Occipital lobe (tissue), 2 donors: ENCODE measurements around the gene LRRC23. TPM values are rescaled to one million over a fixed set of nuclear protein-coding genes. Genes with fewer than 3 reads are reported as not detected.
A peak's percentile ranks its signal among the peaks of the same experiment; 100 is the strongest.
"Not testable (repeated sequence)": the region's sequence is repeated elsewhere in the genome, so short reads cannot be mapped to it uniquely, and the experiment has no call there.

ENCODE experiments used
- DNase-seq: peaks from one replicate; lab custom pipeline; 2025; lab: John Stamatoyannopoulos, UW
- total RNA-seq: library from RNA; depleted of rRNA; stranded (reverse); fragments of >200 nt; gene quantifications from one replicate; pipeline ENCODE4 v1.2.3, GENCODE V29; 2014

LRRC23 gene, protein sequence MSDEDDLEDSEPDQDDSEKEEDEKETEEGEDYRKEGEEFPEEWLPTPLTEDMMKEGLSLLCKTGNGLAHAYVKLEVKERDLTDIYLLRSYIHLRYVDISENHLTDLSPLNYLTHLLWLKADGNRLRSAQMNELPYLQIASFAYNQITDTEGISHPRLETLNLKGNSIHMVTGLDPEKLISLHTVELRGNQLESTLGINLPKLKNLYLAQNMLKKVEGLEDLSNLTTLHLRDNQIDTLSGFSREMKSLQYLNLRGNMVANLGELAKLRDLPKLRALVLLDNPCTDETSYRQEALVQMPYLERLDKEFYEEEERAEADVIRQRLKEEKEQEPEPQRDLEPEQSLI
- total RNA-seq: 7.6 TPM

DNA sequence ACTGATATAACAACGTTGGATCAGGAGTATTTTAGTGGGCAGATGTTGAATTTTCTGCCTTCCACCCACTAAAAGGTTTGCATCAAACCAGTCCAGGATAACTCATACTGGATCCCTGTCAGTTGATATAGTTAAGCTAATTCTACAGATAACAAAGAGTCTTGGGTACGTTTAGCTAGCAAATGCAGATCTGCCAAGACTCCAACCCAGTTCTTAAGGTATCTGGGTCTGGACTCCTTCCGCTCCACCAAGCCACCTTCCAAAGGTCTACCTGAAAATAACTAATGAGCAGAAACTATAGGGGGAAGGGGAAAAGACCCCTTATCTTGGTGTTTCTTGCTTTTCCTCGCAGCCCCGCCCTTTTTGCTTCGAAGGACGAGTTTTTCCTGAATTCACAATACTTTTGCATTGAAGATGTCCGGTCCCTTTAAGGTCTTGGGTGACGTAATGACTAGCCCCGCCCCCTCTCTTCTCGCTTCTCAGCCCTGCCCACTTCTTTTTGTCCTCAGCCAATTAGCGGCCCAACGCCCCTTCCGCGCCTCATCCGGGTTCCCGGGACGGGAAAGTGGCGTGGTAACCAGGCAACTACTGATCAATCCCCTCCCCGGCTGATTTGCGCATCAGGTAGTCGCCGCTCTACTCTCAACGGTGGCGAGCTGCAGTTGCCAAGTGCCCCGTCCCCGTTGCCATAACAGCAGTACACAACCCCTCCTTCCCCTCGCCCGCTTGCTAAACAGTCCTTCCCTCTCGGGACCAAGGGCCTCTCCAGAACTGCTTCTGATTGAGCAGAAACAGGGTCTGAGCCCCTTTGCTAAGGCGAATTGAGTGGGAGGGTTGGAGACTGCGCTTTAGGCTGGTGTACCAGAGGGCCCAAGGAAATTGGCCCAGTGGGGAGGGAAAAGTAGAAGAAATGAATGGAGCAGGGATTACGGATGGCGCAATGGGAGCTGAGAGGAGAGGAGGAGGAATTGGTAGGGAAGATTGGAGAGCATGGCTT is at the start of gene LRRC23:
Gene LRRC23 (plus strand): TSS at position 543 of the 997 bp plus-strand sequence. CDS start 812 bp downstream, outside the sequence.
- peak; percentile 97 for DNase-seq

DNA sequence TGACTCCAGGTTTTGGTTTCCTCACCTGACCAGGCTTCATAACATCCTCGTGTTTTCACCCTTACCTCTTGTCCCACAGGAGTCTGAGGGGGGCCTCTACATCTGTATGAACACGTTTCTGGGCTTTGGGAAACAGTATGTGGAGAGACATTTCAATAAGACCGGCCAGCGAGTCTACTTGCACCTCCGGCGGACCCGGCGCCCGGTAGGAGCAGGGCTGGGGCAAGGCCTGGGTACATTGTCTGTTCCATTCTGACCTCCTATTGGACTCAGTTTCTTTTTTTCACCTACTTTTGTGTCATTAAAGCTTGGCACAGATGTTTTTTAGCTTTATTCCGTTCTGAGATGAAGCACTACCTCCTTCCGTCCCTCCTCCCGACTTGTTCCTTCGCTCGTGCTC is 49.3 kb upstream of the LRRC23 start:
- DNase-seq: no peak

DNA sequence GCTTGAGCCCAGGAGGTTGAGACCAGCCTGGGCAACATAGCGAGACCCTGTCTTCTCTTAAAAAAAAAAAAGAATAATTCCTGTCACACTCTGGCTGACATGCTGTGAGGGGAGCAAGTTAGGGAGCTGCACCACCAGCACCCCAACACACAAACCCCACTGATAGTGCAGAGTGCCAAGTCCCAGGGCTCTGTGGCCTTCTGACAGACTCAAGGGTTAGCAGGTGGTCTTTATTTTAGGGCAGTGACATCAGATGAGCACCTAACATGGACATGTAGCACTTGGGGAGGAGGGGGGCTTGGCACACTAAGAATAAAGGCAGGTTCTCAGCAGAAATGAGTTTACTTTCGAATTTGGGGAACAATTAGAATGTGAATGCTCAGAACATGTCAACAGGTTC is 45.8 kb upstream of the LRRC23 start:
- DNase-seq: no peak

DNA sequence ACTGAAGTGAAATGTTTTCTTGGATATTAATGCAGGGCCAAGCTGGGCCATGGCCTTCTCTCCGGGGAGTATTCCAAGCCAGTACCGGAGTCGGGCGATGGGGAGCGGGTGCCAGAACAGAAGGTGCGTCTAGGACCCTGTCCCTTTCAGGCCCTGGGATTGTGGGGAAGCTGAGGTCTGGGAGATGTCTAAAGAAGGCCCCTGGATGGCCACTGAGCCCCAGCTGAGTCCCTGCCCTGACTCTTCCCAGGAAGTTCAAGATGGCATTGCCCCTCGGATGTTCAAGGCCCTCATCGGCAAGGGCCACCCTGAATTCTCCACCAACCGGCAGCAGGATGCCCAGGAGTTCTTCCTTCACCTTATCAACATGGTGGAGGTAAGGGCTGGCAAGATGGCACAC is 44.5 kb upstream of the LRRC23 start:
- DNase-seq: no peak

DNA sequence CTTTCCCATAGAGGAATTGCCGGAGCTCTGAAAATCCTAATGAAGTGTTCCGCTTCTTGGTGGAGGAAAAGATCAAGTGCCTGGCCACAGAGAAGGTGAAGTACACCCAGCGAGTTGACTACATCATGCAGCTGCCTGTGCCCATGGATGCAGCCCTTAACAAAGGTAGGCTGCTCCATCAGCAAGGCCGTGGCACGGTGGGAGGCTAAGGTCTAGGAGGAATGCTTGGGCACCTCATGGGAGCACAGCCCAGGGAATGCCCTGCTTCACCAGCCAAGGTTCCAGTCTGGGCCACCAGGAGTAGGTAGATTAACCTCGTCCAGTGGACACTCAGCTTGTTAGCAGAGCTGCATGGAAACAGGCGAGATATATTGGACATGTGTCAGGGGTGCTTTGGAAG is 43.7 kb upstream of the LRRC23 start:
- no peak for DNase-seq

DNA sequence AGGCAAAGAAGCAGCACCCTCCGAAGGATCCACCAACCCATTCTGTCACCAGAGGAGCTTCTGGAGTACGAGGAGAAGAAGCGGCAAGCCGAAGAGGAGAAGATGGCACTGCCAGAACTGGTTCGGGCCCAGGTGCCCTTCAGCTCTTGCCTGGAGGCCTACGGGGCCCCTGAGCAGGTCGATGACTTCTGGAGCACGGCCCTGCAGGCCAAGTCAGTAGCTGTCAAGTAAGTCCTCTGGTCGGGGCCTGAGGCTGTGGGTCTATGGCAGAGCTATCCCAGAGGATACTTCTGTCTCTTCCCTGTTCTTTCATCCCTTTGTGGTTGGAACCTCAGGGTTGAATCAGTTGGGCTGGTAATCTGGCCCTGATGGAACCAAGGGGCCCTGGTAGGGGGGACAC is 43.2 kb upstream of the LRRC23 start:
- no peak for DNase-seq

DNA sequence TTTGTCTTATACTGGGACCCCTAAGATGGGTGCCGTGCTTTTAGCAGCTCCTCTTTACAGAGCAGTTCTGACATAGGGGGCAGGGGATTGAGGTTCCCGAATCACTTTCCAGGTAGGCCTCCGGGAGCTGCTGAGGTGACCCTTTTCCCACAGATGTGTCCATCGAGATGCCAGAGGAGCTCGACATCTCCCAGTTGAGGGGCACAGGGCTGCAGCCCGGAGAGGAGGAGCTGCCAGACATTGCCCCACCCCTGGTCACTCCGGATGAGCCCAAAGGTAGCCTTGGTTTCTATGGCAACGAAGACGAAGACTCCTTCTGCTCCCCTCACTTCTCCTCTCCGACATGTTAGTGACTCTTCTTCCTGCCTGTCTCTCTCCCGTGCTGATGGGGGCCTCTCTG is 41.6 kb upstream of the LRRC23 start:
- no peak for DNase-seq

DNA sequence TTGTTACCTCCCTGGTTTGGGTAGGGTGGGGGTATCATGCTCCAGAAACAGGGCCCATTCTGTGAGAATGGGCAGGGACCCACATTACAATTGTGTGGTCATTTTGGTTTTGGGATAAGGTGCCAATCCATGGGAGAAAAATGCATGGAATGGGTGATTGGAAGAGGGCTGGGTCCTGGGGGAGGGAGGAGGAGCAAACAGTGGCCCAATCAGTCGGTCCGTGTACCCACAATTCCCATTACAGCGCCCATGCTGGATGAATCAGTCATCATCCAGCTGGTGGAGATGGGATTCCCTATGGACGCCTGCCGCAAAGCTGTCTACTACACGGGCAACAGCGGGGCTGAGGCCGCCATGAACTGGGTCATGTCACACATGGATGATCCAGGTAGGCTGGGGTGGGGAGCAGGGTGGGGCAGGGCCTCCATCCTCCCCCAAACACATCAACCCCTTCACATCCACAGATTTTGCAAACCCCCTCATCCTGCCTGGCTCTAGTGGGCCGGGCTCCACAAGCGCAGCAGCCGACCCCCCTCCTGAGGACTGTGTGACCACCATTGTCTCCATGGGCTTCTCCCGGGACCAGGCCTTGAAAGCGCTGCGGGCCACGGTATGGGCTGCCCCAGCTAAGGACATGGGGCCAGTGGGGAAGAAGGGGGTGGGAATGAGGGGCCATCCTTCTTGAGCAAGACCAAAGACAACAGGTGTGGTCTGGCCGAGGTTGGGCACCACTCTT is 40.9 kb upstream of the LRRC23 start:
- no peak for DNase-seq

DNA sequence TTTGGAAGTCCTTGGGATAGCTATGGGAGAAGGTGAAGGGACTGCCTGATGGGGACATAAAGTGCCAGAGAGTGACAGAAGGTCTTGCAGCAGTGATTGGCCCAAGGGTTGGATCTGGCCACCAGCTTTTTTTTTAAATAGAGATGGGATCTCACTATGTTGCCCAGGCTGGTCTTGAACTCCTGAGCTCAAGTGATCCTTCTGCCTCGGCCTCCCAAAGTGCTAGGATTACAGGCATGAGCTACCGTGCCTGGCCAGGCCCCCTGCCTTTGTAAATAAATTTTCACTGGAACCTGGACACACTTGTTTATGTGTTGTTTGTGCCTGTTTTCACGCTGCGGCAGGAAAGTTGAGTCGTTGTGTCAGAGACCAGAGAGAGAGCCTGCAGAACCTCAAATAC is 39.3 kb upstream of the LRRC23 start:
- not testable (repeated sequence) for DNase-seq

DNA sequence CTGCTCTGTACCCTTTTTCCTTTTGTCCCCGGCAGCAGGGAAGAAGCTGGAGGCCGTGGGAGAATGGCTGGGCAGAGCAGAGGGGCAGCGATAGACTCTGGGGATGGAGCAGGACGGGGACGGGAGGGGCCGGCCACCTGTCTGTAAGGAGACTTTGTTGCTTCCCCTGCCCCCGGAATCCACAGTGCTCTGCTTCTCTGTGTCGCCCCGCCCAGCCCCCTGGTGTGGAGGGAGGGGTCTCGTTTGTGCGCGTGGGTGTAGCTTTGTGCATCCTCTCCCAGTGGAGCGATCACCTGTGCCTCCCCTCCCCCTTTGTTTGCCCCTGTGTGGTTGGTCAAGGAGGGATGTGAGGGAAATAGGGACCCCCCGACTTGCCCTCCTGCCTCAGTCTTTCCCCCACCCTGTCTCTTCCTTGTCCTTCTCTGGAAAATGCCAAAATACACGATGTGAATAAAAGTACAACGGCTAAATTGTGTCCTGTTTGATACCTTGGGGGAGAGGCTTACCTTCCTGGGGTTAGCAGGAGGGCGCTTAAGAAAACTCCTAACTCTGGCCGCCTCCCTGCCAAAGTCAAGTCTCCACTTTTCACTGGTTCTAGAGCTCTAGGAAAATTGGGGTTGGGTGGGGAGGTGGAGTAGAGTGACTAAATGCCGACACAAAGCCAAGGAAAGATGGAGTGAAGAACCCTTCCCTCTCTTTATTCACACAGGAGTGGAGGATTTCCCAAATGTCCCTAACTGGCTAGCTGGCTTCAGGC is 38.3 kb upstream of the LRRC23 start:
- DNase-seq: no peak

DNA sequence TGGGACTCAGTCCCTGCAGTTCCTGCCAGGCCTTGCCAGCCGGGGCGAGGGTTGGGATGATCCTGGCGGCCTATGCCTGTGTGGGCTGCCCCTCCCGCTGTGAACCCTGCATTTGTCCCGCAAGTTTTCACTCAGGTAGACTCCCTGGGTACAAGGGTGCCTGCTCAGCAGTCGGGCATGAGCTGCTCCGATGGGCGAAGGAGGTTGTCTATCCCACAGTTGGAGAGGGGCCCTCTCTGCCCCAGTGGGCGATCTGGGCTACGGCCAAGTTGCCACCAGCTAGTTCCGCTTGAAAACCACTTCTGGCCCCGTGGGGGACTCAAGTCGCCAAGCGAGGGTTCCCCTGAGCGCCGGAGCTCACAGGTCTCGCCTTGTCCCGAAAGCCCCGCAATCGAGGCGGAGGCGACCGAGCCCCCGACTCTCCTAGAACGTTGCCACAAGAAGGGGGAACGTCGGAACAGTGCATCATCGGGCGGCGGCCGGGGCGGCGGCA is 37.7 kb upstream of the LRRC23 start:
- DNase-seq: no peak

DNA sequence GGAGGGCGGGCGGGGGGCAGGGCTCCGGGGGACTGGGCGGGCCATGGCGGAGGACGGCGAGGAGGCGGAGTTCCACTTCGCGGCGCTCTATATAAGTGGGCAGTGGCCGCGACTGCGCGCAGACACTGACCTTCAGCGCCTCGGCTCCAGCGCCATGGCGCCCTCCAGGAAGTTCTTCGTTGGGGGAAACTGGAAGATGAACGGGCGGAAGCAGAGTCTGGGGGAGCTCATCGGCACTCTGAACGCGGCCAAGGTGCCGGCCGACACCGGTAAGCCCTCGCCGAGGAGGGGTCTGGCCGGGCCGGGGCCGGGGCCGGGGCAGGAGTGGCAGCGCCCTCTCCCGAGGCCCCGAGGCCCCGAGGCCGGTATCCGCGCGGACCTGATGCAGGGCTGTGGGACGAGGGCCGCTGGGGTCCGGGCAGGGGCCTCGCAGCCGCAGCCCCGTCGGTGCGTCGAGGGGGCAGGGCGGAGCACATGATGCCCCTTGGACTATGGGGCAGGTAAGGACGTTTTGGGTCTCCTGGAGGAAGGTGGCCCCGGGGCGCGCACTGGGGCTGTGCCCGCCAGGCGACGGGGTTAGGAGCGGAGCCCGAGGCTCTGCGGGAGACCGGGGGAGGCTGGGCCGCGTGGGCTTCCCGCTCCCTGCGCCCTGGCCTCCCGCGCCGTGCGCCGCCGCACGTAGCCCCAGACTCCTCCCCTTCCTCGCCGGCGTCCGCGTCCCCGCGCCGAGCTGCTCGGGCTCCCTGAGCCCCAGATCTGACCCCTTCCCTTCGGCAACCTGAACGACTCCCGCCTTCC is 37.0 kb upstream of the LRRC23 start, which contains the start of gene TPI1:
Gene TPI1 (plus strand): TSS at position 119 of the 798 bp plus-strand sequence. CDS start 36 bp downstream, at position 155.
- DNase-seq: peak; percentile 80

DNA sequence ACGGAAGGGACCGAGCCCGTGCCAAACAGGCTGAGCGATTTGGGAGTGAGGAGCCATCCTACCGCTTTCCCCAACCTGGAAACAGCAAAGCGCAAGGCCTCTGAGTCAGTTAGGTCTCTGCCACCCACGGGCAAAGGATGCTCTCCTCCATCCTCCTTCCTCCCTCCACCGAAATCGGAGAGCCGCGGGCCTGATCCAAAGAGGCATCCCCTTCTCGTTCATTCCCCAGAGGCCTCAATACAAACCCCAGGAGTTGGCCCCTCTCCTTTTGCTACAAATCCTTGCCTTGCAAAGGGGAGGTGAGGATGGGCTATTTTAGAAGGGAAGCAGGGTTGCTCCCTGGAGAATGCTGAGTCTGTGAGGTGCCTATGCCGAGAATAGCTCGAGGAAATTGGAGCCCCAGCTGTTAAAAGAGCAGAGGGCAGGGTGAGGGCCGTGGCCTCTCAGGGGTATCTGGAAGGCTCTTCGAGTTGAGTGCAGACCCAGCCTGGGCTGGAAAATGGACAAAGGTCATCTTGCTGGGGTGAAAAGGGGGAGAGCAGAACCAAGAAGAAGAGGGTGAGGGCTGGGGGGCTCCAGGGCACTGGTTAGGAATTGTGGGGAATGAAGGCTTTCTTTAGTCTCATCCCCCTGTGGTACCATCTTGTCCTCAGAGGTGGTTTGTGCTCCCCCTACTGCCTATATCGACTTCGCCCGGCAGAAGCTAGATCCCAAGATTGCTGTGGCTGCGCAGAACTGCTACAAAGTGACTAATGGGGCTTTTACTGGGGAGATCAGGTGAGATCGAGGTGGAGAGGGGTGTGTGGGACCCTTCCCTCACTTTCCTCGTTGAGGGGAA is 36.2 kb upstream of the LRRC23 start:
- DNase-seq: peak; percentile 49

DNA sequence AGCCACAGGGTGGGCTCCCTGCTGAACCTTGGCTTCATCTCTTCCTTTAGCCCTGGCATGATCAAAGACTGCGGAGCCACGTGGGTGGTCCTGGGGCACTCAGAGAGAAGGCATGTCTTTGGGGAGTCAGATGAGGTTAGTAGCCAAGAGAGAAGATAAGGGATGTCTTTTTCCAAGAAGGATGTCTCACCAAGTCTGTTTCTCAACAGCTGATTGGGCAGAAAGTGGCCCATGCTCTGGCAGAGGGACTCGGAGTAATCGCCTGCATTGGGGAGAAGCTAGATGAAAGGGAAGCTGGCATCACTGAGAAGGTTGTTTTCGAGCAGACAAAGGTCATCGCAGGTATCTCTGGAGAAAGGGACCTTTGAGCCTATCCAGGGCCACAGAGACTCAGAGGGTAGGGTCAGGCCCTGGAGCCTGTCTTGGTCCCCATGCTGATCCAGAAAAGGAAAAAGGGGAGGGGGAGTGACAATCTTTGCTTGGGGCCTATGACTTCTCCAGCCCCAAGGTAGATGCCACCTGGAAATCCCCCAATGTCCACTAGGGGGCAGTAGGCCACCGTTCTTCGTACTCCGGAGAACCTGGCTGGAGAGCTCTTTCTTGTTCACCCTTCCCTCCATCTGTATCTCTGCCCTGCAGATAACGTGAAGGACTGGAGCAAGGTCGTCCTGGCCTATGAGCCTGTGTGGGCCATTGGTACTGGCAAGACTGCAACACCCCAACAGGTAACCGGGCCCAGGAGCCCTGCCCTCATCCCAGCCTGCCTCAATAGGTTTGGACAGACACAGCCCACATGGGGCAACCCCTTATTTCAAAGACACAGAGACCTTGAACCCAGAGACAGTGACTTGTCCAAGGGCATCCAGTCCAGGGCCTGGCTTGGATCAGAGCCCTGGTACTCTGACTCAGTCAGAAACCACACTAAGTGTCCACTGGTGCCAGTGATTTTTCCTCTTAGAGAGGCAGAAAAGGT is 35.3 kb upstream of the LRRC23 start:
- DNase-seq: peak; percentile 45

DNA sequence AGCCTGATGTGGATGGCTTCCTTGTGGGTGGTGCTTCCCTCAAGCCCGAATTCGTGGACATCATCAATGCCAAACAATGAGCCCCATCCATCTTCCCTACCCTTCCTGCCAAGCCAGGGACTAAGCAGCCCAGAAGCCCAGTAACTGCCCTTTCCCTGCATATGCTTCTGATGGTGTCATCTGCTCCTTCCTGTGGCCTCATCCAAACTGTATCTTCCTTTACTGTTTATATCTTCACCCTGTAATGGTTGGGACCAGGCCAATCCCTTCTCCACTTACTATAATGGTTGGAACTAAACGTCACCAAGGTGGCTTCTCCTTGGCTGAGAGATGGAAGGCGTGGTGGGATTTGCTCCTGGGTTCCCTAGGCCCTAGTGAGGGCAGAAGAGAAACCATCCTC is 34.3 kb upstream of the LRRC23 start:
- DNase-seq: not testable (repeated sequence)

DNA sequence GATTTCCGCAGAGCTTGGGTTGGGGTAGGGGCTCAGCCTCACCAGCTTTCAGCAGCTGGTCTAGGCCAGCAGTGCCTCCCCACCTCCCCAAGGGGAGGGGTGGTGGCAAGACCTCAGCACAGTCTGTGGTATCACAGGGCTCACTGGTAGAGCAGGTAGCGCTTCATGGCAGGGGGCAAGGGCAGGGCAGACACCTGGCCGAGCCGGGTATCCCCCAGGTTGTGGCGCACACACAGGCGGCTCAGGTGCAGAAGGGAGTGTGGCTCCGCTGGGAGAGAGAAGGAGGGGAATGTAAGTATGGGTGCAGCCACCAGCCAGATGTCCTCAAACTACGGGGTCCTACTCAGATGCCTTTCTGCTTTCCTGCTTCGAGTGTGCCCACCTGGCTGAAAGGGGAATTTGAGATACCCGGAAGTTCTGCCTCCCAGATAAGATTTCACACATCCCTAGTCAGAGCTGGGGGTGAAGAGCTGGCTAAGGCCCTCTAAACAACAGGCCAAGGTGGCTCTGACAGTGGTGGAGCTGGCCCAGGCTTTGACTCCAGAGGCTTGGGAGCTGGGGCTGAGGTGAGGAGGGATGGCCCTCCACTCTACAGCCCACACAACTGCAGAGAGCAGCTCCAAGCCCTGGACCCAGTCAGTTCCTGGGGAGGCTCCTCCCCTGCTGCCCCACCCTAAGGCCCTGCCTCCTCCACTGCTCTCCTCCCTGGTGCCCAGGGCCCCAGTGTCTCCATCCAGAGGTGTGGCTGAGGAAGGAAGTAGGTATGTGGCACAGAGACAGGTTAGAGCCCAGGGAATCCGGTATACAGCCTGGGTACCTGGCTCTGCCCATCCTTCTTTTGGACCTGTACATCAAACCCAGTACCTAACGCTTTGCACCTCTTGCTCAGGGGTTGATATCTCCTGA is 33.3 kb upstream of the LRRC23 start:
- DNase-seq: no peak
